BE2C (cell line): ENCODE results near the gene PRDM10.

Source experiments
- DNase-seq: peaks from one replicate; pipeline ENCODE4 v3.0.0-alpha.2; 2020
- H3K27me3 ChIP-seq: fragments of 250-450 bp; sonication (Bioruptor Pico); 2 replicates; pipeline ENCODE4 v1.5.1; 2020; ENCODE audit warnings: mild to moderate bottlenecking
- H3K36me3 ChIP-seq: fragments of 250-450 bp; sonication (Bioruptor Pico); 2 replicates; pipeline ENCODE4 v1.5.1; 2020; ENCODE audit warnings: mild to moderate bottlenecking
- H3K4me1 ChIP-seq: fragments of 250-450 bp; sonication (Bioruptor Pico); 2 replicates; pipeline ENCODE4 v1.5.1; 2020
- H3K4me3 ChIP-seq: 2 replicates; pipeline ENCODE4 v1.5.1; 2011; ENCODE audit warnings: low read depth, low read length
- H3K9me3 ChIP-seq: fragments of 250-450 bp; sonication (Bioruptor Pico); 2 replicates; pipeline ENCODE4 v1.5.1; 2020
- TF ChIP-seq, protein P1 (sequence below): IDR thresholded peaks from 2 replicates; pipeline ENCODE4 v1.5.1; 2012; ENCODE audit warnings: mild to moderate bottlenecking, low read depth, low read length

Gene PRDM10

DNA sequence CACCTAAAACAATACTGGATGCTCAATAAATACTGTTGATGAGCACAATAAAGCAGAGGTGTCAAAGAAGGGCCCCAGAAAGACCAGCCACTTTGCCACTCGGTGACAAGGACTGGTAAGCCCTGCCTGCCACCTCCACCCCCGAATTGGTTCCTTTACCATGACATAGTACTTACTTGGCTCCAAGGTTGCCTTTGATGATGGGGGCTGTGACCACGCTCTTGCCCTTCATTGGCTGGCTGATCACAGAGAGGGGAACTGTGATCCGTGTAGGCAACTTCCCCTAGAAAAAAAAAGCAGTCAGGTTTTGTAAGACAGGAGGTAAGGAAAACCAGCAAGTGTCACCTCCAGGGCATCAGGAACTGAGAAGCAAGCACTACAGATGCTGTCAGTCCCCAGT lies 136.9 kb downstream of the PRDM10 start:
- no peaks in the 10 kb centered on the region for H3K27me3 ChIP-seq
- H3K9me3 ChIP-seq: no peaks in the 10 kb centered on the region
- TF ChIP-seq, protein P1, sequence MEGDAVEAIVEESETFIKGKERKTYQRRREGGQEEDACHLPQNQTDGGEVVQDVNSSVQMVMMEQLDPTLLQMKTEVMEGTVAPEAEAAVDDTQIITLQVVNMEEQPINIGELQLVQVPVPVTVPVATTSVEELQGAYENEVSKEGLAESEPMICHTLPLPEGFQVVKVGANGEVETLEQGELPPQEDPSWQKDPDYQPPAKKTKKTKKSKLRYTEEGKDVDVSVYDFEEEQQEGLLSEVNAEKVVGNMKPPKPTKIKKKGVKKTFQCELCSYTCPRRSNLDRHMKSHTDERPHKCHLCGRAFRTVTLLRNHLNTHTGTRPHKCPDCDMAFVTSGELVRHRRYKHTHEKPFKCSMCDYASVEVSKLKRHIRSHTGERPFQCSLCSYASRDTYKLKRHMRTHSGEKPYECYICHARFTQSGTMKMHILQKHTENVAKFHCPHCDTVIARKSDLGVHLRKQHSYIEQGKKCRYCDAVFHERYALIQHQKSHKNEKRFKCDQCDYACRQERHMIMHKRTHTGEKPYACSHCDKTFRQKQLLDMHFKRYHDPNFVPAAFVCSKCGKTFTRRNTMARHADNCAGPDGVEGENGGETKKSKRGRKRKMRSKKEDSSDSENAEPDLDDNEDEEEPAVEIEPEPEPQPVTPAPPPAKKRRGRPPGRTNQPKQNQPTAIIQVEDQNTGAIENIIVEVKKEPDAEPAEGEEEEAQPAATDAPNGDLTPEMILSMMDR: no peak
- peaks cover 7% of the 10 kb centered on the region; the same call in 1 of the 2 replicates for H3K4me1 ChIP-seq
- H3K4me3 ChIP-seq: no peak overlapping the region
- peaks cover 68% of the 10 kb centered on the region for H3K36me3 ChIP-seq
- DNase-seq: no peak

- Histone ChIP-seq H3K36me3 (peaks cover 62% of the 10 kb centered on the region), H3K27me3 (no peaks in the 10 kb centered on the region), H3K4me1 (peaks cover 7% of the 10 kb centered on the region; the same call in 1 of the 2 replicates), H3K9me3 (no peaks in the 10 kb centered on the region), H3K4me3 (no peak overlapping the region)
- no peak for DNase-seq
- TF ChIP-seq, protein P1: no peak
Measured at GRCh38 chr11:129864811-129865210, 137.8 kb downstream of the PRDM10 start.

- TF ChIP-seq, protein P1: no peak
- no peaks in the 10 kb centered on the region for H3K27me3 ChIP-seq
- H3K36me3 ChIP-seq: peaks cover 39% of the 10 kb centered on the region
- H3K4me3 ChIP-seq: no peak overlapping the region
- H3K4me1 ChIP-seq: peaks cover 6% of the 10 kb centered on the region; the same call in 1 of the 2 replicates
- no peaks in the 10 kb centered on the region for H3K9me3 ChIP-seq
- no peak for DNase-seq
Measured at GRCh38 chr11:129861702-129862522, 140.7 kb downstream of the PRDM10 start.

- no peak for DNase-seq
- Histone ChIP-seq H3K27me3 (no peaks in the 10 kb centered on the region; the same call in 1 of the 2 replicates), H3K4me3 (no peak overlapping the region), H3K4me1 (no peaks in the 10 kb centered on the region), H3K9me3 (no peaks in the 10 kb centered on the region), H3K36me3 (peaks cover 3% of the 10 kb centered on the region; the same call in 1 of the 2 replicates)
- TF ChIP-seq, protein P1: no peak
Measured at GRCh38 chr11:129856036-129856435, 146.6 kb downstream of the PRDM10 start.

- H3K36me3 ChIP-seq: 0 out of 2 replicates have a peak, but pooled peaks cover 3% of the 10 kb centered on the region
- no peak overlapping the region for H3K4me3 ChIP-seq
- H3K27me3 ChIP-seq: no peaks in the 10 kb centered on the region; the same call in 1 of the 2 replicates
- no peaks in the 10 kb centered on the region for H3K4me1 ChIP-seq
- DNase-seq: no peak
- TF ChIP-seq, protein P1: no peak
- H3K9me3 ChIP-seq: no peaks in the 10 kb centered on the region
Measured at GRCh38 chr11:129855086-129855485, 147.5 kb downstream of the PRDM10 start.

DNA sequence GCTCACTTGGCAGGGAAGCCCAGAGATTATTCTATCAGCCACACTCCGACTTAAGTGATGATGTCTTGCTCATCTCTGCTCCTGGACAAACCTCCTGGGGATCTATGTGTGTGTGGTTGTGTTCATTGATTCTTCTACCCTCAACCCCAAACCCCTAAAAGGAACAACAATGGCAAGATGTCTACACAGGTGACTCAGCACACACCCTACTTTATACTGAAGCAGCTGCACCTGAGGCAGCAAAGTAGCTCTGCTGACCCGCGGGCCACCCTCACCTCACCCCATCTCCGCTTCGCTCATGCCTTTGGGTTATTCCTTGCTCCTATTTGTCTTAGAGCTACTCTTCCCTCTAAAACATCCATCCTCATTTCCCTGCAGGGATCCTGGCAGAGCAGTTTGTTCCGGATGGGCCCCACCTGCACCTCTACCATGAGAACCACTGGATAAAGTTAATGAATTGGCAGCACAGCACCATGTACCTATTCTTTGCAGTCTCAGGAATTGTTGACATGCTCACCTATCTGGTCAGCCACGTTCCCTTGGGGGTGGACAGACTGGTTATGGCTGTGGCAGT lies 148.3 kb downstream of the PRDM10 start:
- no peak for DNase-seq
- H3K27me3 ChIP-seq: no peaks in the 10 kb centered on the region; the same call in 1 of the 2 replicates
- H3K4me1 ChIP-seq: no peaks in the 10 kb centered on the region
- TF ChIP-seq, protein P1: no peak
- H3K4me3 ChIP-seq: no peak overlapping the region
- H3K36me3 ChIP-seq: no peaks in the 10 kb centered on the region
- H3K9me3 ChIP-seq: no peaks in the 10 kb centered on the region
